Stimulated activated CD4-positive, alpha-beta T cell treated with anti-CD3 and anti-CD28 coated beads, Interleukin-1b, Interleukin-23, amount 100 ng/mL, for 24 hours (primary cell): ENCODE data around the gene C20orf204.
"Not testable (repeated sequence)": the region's sequence is repeated elsewhere in the genome, so short reads cannot be mapped to it uniquely, and the experiment has no call there.

Source experiments
- DNase-seq, 4 experiments: peaks; one replicate each; pipeline ENCODE4 v3.0.0-alpha.2; 2020; ENCODE audit warnings: low read depth in 4 of 4, low spot score in 1 of 4

The C20orf204 gene

DNA sequence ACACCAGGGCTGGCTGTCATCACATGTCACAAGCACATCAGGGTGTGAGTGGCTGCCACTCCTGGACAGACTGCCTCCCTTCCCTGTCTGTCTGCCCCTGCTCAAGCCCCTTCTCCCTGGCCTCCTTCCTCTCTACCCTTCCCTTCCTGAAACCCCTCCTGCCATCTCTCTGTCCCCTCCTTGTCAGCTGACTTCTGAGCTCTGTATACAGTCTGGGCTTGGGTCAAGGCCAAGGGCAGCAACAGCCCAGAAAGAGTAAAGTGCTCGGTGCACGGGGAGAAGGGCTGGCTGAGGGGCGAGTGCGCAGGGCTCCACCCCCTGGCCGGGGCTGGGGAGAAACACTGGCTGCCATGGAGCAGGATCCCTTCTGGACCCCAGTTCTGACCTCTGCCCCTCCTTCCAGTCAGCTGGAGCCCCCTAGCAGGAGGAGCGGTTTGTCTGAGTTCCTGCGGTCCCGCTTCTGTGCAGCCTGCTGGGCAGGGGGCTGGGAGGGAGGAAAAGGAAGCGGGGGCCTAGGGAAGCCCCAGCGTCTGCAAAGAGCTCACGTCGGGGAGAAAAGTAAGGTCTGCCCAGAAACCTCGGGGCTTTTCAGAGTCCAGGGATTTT, 46.2 kb downstream of the C20orf204 start:
- no peak for DNase-seq

DNA sequence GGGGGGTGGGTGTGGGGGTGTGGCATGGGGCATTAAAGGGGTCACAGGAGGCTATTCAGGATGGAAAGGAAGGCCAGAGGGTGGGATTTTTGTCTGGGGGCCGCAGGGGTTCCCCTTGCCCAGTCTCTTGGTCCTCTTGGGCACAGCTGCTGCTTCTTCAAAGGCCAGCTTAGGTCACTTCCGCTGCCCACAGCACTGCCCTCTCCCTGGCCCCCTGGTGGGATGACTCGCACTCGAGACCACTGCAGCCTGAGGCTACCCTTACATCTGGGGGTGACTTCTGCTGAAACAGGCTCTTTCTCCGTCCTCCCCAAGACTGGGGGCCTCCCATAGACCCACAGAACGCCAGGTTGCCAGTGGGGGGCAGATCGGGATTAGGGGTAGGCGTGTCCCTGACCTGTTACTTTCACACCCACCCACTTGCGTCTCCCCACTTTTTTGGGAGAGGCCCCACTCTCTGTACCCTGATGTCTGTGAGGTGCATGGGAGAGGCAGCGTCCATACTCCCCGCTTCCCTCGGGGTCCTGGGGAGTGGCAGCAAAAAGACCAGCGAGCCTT, 46.9 kb downstream of the C20orf204 start:
- DNase-seq: no peak

DNA sequence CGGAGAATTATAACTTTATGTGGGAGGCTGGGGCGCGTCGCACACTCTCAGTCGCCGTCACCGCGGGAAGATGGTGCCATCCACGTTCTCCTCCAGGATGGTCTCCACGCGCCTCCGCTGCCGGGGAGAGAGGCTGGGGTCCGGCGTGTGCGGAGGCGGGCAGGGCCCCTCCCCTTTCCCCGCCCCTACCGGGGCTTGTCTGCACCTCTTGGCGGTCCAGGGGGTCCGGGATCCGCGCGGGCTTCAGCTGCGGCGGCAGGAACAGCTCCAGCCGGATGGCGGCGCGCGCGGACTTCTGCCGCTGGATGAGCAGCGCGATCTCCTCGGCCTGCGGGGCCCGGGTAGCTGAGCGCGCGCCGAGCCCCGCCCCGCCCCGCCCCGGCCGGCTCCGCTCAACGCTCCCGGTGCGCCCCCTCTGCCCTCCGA, 47.4 kb downstream of the C20orf204 start:
- peak in 3 of 4 experiments; percentile 47 to 69 (median 58) for DNase-seq

DNA sequence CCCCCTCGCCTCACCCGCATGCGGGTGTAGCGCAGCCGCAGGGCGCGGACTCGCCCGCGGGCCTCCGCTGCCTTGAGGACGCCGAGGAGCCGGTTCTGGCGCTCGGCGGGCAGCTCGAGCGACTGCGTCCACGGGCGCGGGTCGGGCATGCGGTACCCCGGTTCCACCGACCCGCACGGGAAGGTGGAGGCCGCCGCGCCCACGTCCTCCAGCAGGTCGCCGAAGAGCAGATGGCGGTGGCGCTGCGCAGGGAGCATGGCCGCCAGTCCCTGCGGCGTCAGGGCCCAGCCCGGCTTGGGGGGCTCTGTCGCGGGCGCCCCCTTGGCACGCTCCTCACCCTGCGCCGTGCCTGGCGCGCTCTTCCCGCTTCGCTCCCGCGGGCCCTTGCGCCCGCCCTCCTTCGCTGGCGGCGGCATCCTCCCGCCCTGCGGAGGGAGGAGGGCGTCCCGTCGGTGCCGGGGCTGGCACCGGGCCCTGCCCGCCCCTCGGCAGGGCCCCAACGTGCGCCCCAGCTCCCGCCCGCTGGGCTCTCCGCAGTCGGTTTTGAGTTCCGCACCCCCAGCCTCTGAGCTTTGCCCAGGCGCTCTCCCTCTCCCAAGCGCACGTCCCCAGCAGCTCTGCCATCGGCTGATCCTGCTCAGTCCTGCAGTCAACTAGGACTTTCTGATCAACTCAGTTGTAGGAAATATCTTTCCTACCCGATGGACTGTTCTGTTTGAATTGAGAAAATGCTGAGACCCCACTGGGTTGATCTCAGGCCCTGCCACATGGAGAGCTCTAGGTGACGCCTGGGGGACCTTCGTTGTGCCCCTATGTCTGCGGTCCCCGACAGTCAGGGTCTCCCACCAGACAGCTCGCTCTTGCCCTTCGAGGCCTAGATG, 48.1 kb downstream of the C20orf204 start, which contains the start of gene LKAAEAR1:
Gene LKAAEAR1 (minus strand): TSS at position 595 of the 881 bp plus-strand sequence. CDS start 179 bp downstream, at position 416.
- DNase-seq: no peak

DNA sequence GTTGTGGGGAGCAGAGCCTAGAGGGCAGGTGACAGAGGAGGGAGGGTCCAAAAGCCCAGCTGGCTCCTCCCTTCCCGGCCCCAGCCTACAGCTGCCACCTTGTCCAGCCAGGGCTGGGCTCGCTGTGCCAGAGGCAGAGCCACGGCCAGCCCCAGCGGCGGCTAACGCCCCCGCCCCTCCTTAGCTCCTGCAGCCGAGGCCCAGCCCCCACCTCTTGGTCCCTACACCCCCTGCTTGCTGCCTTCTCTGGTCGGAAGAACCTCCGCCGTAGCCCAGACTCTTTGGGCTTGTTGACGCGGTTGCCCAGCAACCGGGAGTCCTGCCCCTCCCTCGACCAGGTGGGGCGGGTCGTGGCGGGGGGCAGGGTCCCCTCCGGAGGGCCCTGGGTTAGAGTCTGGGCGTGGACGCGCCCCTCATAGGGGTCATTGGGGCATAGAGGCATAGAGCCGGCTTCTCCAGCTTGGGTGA, 48.7 kb downstream of the C20orf204 start:
- DNase-seq: no peak

DNA sequence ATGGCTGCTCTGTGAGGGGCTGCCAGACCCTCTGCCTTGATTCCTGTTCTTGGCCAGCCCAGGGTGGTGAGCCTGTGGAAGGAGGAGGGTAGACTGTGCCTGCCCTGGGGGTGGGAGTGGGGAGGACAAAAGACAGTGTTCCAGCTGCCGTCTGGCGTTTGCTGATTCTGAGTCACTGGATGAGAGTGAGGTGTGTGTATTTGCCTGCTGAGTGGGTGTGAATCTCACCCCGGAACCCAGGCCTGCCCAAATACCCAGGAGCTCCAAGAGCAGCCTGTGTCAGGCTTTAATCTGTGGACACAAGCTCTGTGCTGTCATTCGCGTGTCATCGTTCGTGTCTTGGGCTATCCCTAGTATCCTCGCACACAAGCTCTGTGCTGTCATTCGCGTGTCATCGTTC, 50.8 kb downstream of the C20orf204 start:
- no peak for DNase-seq

DNA sequence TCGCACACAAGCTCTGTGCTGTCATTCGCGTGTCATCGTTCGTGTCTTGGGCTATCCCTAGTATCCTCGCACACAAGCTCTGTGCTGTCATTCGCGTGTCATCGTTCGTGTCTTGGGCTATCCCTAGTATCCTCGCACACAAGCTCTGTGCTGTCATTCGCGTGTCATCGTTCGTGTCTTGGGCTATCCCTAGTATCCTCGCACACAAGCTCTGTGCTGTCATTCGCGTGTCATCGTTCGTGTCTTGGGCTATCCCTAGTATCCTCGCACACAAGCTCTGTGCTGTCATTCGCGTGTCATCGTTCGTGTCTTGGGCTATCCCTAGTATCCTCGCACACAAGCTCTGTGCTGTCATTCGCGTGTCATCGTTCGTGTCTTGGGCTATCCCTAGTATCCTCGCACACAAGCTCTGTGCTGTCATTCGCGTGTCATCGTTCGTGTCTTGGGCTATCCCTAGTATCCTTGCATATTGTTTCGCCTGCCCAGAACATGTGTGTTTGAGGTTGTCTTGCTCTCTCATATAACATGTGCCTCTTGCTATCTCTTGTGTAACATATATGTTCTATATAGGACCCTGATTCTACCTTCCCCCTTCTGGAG, 51.3 kb downstream of the C20orf204 start:
- DNase-seq: not testable (repeated sequence)

DNA sequence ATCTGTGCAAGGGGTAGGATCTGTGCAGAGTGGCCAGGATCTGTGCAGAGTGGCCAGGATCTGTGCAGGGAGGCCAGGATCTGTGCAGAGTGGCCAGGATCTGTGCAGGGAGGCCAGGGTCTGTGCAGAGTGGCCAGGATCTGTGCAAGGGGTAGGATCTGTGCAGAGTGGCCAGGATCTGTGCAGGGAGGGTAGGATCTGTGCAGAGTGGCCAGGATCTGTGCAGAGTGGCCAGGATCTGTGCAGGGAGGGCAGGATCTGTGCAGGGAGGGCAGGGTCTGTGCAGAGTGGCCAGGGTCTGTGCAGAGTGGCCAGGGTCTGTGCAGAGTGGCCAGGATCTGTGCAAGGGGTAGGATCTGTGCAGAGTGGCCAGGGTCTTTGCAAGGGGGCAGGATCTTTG, 52.6 kb downstream of the C20orf204 start:
- not testable (repeated sequence) for DNase-seq
